Ovary (tissue), 9 donors: ENCODE measurements around the gene CELA2A. TPM values are rescaled to one million over a fixed set of nuclear protein-coding genes. Genes with fewer than 3 reads are reported as not detected.

Experiments
- DNase-seq, 5 donors: peaks; one replicate each; pipeline ENCODE4 v3.0.0-alpha.2; 2019 to 2020
- H3K27ac ChIP-seq, 2 donors: fragments of 200-600 bp; one replicate each; pipeline versions ENCODE4 v1.5.1 to v1.8.0; 2019 to 2022
- H3K27me3 ChIP-seq: fragments of 200-600 bp; one replicate; pipeline ENCODE4 v1.8.0; 2022
- H3K36me3 ChIP-seq: fragments of 200-600 bp; sonication (generic); one replicate; pipeline ENCODE4 v1.5.1; 2019
- H3K4me1 ChIP-seq: one replicate; pipeline ENCODE4 v1.8.1; 2013; ENCODE audit warnings: mild to moderate bottlenecking, moderate library complexity; ENCODE audit not compliant: insufficient read depth
- H3K4me3 ChIP-seq: fragments of 200-600 bp; sonication (generic); one replicate; pipeline ENCODE4 v1.5.1; 2017
- H3K9me3 ChIP-seq, 2 donors: fragments of 200-600 bp in 1 of 2; sonication (generic) in 1 of 2; one replicate each; pipeline versions ENCODE4 v1.5.1 to v1.8.1; 2013 to 2019; ENCODE audit warnings: mild to moderate bottlenecking in 1 of 2, moderate library complexity in 1 of 2
- EP300 ChIP-seq: sonication (generic); formaldehyde crosslinking; IDR thresholded peaks from one replicate; pipeline ENCODE4 v1.6.1; 2017; ENCODE audit warnings: antibody characterized with exemption
- POLR2A ChIP-seq: fragments of 450-650 bp; IDR thresholded peaks from one replicate; pipeline ENCODE4 v1.6.1; 2017; ENCODE audit warnings: antibody characterized with exemption, mild to moderate bottlenecking, moderate library complexity
- WGBS, 3 donors: extraction: QIAGEN DNeasy Blood & Tissue Kit in 1 of 3; methylation state at CpG; one replicate each; pipeline versions ENCODE4 v1.1.5 to v1.1.7; 2013 to 2017; 5-methylcytosine and 5-hydroxymethylcytosine counted together
- intact Hi-C, 4 donors: fragments of 100-400 bp; cut with DNase I; formaldehyde crosslinking; loops; one replicate each; pipeline versions ENCODE4 v1.11.0 to v1.15.1; 2022 to 2023
- polyA plus RNA-seq, 2 donors: library from polyadenylated mRNA; stranded (reverse); fragments of 200-250 nt in 1 of 2; fragments of 350-450 nt in 1 of 2; fragmentation: Illumina TruSeq in 1 of 2; extraction: RNeasy Lipid Tissue Mini Kit (QIAGEN cat#74804) in 1 of 2; gene quantifications; one replicate each; pipeline ENCODE4 v1.2.3, GENCODE V29; 2013 to 2014
- total RNA-seq, 7 donors: library from RNA; depleted of rRNA in 2 of 7; stranded (reverse); fragments of >200 nt in 2 of 7; fragmentation: NEBNext Ultra II Directional in 3 of 7; extraction: Animal tissue kit (Norgen Biotek cat#: 25700) in 3 of 7; gene quantifications; one replicate each; pipeline versions ENCODE4 v1.1.0 to v1.2.4, GENCODE V29; 2016 to 2023
- TF ChIP-seq, protein P1 (sequence below), 3 donors: fragments of 450-650 bp in 2 of 3; fragments of 200-600 bp in 1 of 3; IDR thresholded peaks; one replicate each; pipeline versions ENCODE4 v1.5.1 to v1.8.0; 2016 to 2022; ENCODE audit warnings: antibody characterized with exemption in 3 of 3, mild to moderate bottlenecking in 1 of 3
- donor health status: DM: no; HTN: no; CAD: no; lungs with moderate emphysema.
- donor health status: DM: no; HTN: no; CAD: no.
- donor health status: Bipolar disorder and iron deficiency.
- donor health status: DM: yes; HTN: yes; CAD: no.
- donor health status: DM: no; HTN: no; CAD: no.
- donor health status: DM: yes; HTN: yes; CAD: no.

The CELA2A gene
- total and polyA plus RNA-seq, 9 donors = 0.92 to 9.4 (median 5.0) TPM; not detected in 5

DNA sequence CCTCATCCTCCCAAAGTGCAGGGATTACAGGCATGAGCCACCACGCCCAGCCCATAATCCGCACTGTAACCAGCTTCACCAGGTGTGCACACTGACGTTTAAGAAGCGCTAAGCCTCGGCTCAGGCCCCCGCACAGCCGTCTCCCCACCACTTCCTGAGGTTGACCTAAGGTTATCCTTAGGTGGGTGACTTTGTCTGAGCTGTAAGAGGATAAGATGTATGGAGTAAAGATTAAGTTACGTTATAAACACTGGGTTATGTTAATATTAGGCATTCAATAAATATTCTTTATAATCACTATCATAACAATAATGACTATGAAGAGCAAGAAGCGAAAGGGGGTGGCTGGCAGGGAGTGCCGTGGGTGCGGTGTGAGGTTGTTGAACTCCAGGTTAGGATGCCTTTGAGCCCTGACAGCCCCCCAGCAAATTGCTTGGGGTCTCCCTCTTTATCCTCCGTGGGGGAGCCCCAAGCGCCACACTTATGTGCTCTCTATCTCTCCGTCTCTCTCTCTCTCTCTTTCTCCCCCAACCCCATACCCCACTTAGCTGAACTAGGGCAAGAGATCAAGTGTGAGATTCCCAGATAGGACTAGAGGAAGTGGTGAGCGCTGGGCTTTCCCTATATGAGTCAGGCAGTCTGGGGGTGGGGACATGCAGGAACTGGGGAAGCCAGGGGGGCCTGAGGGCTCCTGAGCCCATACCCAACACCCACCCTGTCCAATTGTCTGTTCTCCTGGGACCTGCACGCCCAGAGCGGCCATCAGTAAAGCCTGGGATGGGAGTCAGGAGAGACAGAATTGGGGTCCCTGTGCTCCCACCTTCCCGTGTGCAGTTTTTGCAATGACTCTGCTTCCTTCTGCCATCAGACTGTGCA, 39.2 kb upstream of the CELA2A start:
- no peak overlapping the region for H3K27ac ChIP-seq
- intact Hi-C loops = no loop called here

DNA sequence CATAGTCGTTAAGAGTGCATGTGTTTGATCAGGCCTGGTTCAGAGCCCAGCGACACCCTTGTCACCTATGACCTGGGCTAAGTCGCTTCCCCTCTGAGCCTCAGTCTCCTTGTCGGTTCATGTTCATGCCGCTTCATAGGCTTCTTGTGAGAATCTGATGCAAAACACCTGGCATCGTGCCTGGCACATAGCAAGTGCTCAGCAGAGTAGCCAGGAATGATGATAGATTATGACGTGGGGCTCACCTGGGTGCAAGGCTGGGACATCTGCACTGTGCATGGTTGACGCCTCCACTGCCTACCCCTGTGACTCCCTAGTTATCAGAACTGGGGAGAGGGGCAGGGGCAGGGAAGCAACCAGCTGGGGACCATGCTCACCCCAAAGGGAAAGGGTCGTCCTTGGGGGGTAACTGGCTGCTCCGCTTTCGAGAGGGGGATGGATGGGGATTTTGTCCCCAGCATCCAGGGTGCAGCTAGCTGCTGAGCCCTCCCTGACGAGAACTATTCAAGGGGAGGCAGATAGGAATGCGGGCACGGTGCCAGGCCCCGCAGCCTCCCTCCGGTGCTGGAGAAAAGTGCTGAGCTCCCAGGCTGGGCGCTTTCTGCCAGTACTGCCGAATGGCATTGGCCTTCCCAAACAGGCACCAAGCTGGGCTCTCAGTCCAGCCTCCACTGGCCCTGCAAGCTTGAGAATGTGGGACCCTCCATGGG, 37.6 kb upstream of the CELA2A start:
- TF ChIP-seq, protein P1, sequence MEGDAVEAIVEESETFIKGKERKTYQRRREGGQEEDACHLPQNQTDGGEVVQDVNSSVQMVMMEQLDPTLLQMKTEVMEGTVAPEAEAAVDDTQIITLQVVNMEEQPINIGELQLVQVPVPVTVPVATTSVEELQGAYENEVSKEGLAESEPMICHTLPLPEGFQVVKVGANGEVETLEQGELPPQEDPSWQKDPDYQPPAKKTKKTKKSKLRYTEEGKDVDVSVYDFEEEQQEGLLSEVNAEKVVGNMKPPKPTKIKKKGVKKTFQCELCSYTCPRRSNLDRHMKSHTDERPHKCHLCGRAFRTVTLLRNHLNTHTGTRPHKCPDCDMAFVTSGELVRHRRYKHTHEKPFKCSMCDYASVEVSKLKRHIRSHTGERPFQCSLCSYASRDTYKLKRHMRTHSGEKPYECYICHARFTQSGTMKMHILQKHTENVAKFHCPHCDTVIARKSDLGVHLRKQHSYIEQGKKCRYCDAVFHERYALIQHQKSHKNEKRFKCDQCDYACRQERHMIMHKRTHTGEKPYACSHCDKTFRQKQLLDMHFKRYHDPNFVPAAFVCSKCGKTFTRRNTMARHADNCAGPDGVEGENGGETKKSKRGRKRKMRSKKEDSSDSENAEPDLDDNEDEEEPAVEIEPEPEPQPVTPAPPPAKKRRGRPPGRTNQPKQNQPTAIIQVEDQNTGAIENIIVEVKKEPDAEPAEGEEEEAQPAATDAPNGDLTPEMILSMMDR (IDR thresholded peaks at IDR 0.05) = no peak
- TF ChIP-seq EP300 (no peak), POLR2A (no peak)
- H3K9me3 ChIP-seq = no peaks in the 10 kb centered on the region
- peaks cover 9% of the 10 kb centered on the region for H3K4me1 ChIP-seq
- no peak overlapping the region for H3K4me3 ChIP-seq
- WGBS, 3 donors = 66 to 70% (median 66%) methylated on average over 18 of the region's 18 CpGs
- DNase-seq = no peak
- no peak overlapping the region for H3K27ac ChIP-seq
- no peaks in the 10 kb centered on the region for H3K27me3 ChIP-seq
- intact Hi-C loops = no loop called here
- no peaks in the 10 kb centered on the region for H3K36me3 ChIP-seq

More for the DNA sequence above, 39.2 kb upstream of the CELA2A start:
- no peaks in the 10 kb centered on the region for H3K36me3 ChIP-seq
- peaks cover 9% of the 10 kb centered on the region for H3K4me1 ChIP-seq
- no peak overlapping the region for H3K4me3 ChIP-seq
- H3K27me3 ChIP-seq = no peaks in the 10 kb centered on the region
- 87 to 91% (median 89%) methylated on average over 18 of the region's 18 CpGs for WGBS, 3 donors
- no peak for DNase-seq
- H3K9me3 ChIP-seq = no peaks in the 10 kb centered on the region
- no peak for TF ChIP-seq POLR2A
- TF ChIP-seq, protein P1 (IDR thresholded peaks at IDR 0.05) = no peak
- no peak for TF ChIP-seq EP300

DNA sequence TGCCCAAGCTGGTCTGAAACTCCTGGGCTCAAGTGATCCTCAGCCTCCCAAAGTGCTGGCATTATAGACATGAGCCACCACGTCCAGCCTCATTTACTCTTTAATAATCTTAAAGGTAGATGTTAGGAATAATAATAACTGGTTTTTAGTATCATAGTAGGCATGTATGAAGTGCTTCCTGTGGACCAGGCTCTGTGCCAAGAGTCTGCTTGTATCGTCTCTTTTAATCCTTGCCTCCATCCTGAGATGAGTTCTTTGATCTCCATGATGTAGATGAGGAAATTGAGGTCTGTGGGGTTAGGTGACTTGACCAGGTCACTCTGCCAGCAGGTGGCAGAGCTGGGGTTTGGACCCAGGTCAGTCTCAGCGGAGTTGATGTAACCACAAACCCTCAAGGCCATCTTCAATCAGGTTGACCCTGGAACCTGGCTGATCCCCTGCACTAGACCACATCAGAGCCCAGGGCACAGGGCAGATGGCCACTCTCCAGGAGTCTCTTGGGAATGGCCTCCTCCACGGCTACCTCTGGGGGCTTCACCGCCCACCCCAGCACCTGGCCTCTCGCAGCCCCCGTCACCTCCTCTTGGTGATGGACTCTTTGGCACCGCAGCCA, 35.6 kb upstream of the CELA2A start:
- WGBS, 3 donors = 66 to 78% (median 75%) methylated on average over 8 of the region's 8 CpGs
- Histone ChIP-seq H3K27ac (no peak overlapping the region), H3K27me3 (no peaks in the 10 kb centered on the region), H3K36me3 (no peaks in the 10 kb centered on the region), H3K4me3 (no peak overlapping the region), H3K4me1 (peaks cover 8% of the 10 kb centered on the region), H3K9me3 (no peaks in the 10 kb centered on the region)
- intact Hi-C loops = loop anchor here in 2 of 4 donors (10.0 kb wide), 2 partner anchors 286 to 296 kb away; no protein-coding TSS in a partner anchor
- TF ChIP-seq EP300 = no peak
- TF ChIP-seq POLR2A = no peak
- TF ChIP-seq, protein P1 (IDR thresholded peaks at IDR 0.05) = no peak
- DNase-seq = no peak

DNA sequence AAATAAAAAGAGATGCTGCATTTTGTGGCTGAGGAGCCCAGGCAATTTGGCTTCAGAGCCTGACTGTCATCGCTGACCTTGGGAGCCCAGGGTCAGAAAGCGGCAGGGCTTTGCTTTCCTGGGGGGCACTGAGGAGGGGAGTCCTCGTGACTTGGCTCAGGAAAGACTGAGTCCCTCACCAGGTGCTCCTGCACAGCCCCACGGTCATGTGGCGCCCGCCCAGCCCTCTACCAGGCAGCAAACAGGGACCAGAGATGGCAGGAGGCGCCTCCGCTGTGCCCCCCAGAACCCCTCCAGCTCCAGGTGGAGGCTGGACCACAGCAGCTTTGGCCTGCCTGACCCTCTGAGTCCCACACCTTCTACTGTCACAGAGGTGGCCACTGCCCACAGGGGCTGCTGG, 33.7 kb upstream of the CELA2A start:
- no peak overlapping the region for H3K4me3 ChIP-seq
- H3K4me1 ChIP-seq = peaks cover 5% of the 10 kb centered on the region
- H3K27me3 ChIP-seq = no peaks in the 10 kb centered on the region
- intact Hi-C loops = loop anchor here in 2 of 4 donors (10.0 kb wide), 2 partner anchors 288 to 298 kb away; no protein-coding TSS in a partner anchor
- DNase-seq = no peak
- TF ChIP-seq EP300 (no peak), POLR2A (no peak)
- TF ChIP-seq, protein P1 (IDR thresholded peaks at IDR 0.05) = no peak
- H3K36me3 ChIP-seq = no peaks in the 10 kb centered on the region
- 97 to 98% (median 97%) methylated on average over 8 of the region's 8 CpGs for WGBS, 3 donors
- H3K27ac ChIP-seq = no peak overlapping the region
- no peaks in the 10 kb centered on the region for H3K9me3 ChIP-seq
